Activated T-helper 1 cell treated with anti-CD3 and anti-CD28 coated beads, Interleukin-12 subunit alpha, Interleukin-12 subunit beta, Interleukin-2, Interleukin-4 antibody, amounts not matched to agents 30 ng/mL and 10 ng/mL and 1 ng/mL, durations not matched to agents 14 hours and 24 hours and 36 hours (primary cell): ENCODE results near the gene NUP210L. TPM values are rescaled to one million over a fixed set of nuclear protein-coding genes. Genes with fewer than 3 reads are reported as not detected.
"Not testable (repeated sequence)": the region's sequence is repeated elsewhere in the genome, so short reads cannot be mapped to it uniquely, and the experiment has no call there.

Experiments used
- DNase-seq: peaks from one replicate; pipeline ENCODE4 v3.0.0; 2021; ENCODE audit warnings: low spot score
- H3K27ac Mint-ChIP-seq: one replicate; pipeline ENCODE4 v1.8.0; 2021; ENCODE audit warnings: mild to moderate bottlenecking, mixed read lengths
- H3K27me3 Mint-ChIP-seq: one replicate; pipeline ENCODE4 v1.8.0; 2022; ENCODE audit warnings: mild to moderate bottlenecking, moderate library complexity, mixed read lengths; ENCODE audit not compliant: insufficient read depth
- H3K36me3 Mint-ChIP-seq: one replicate; pipeline ENCODE4 v1.8.0; 2021; ENCODE audit warnings: low read depth, mixed read lengths
- H3K4me1 Mint-ChIP-seq: one replicate; pipeline ENCODE4 v1.8.0; 2021; ENCODE audit warnings: low read depth, mixed read lengths
- H3K4me3 Mint-ChIP-seq: one replicate; pipeline ENCODE4 v1.8.0; 2021; ENCODE audit warnings: mild to moderate bottlenecking, moderate library complexity, mixed read lengths
- H3K9me3 Mint-ChIP-seq: one replicate; pipeline ENCODE4 v1.8.0; 2021; ENCODE audit warnings: mixed read lengths
- intact Hi-C: fragments of 100-400 bp; cut with micrococcal nuclease; formaldehyde crosslinking; loops from one replicate; pipeline ENCODE4 v1.15.1; 2024
- total RNA-seq: library from RNA; stranded (reverse); gene quantifications from 2 replicates; pipeline ENCODE4 v1.2.3, GENCODE V29; 2022

The NUP210L gene
- total RNA-seq, 1 donor from 2014 or later, result not detected

- peak overlapping the region; percentile 70 for H3K27ac Mint-ChIP-seq
- peaks cover 72% of the 10 kb centered on the region for H3K36me3 Mint-ChIP-seq
- peak overlapping the region; percentile 62 for H3K4me3 Mint-ChIP-seq
- peaks cover 73% of the 10 kb centered on the region for H3K4me1 Mint-ChIP-seq
- intact Hi-C loops, result loop anchor here (1.0 to 10.0 kb wide), 3 partner anchors 13 to 364 kb away; partner anchors contain the start of gene RPS27
- H3K9me3 Mint-ChIP-seq, result peaks cover 5% of the 10 kb centered on the region
- DNase-seq, result no peak
- no peaks in the 10 kb centered on the region for H3K27me3 Mint-ChIP-seq
These were observed 3.6 kb upstream of the NUP210L start for GRCh38 chr1:154158307-154159125.

- H3K36me3 Mint-ChIP-seq, result peaks cover 64% of the 10 kb centered on the region
- no peaks in the 10 kb centered on the region for H3K27me3 Mint-ChIP-seq
- peak overlapping the region; percentile 62 for H3K4me3 Mint-ChIP-seq
- peaks cover 65% of the 10 kb centered on the region for H3K4me1 Mint-ChIP-seq
- DNase-seq, result peak; percentile 79
- intact Hi-C loops, result loop anchor here (1.0 to 10.0 kb wide), 7 partner anchors 8 to 363 kb away; partner anchors contain the start of genes GATAD2B, RPS27 and UBAP2L
- H3K27ac Mint-ChIP-seq, result peak overlapping the region; percentile 70
- H3K9me3 Mint-ChIP-seq, result peaks cover 5% of the 10 kb centered on the region
These were observed 2.8 kb upstream of the NUP210L start for GRCh38 chr1:154157520-154158306.

- intact Hi-C loops, result loop anchor here (10.0 kb wide), 1 partner anchor 360 kb away; no protein-coding TSS in a partner anchor
- no peak for DNase-seq
- peaks cover 3% of the 10 kb centered on the region for H3K9me3 Mint-ChIP-seq
- peak overlapping the region; percentile 26 for H3K27ac Mint-ChIP-seq
- peaks cover 50% of the 10 kb centered on the region for H3K36me3 Mint-ChIP-seq
- no peaks in the 10 kb centered on the region for H3K27me3 Mint-ChIP-seq
- no peak overlapping the region for H3K4me3 Mint-ChIP-seq
- H3K4me1 Mint-ChIP-seq, result peaks cover 58% of the 10 kb centered on the region
These were observed 378 bp upstream of the NUP210L start for GRCh38 chr1:154155251-154155650.

- H3K27me3 Mint-ChIP-seq, result no peaks in the 10 kb centered on the region
- DNase-seq, result no peak
- no peaks in the 10 kb centered on the region for H3K9me3 Mint-ChIP-seq
- H3K27ac Mint-ChIP-seq, result peak overlapping the region; percentile 23
- intact Hi-C loops, result loop anchor here (10.0 kb wide), 1 partner anchor 359 kb away; no protein-coding TSS in a partner anchor
- H3K4me3 Mint-ChIP-seq, result no peak overlapping the region
- peaks cover 48% of the 10 kb centered on the region for H3K4me1 Mint-ChIP-seq
- H3K36me3 Mint-ChIP-seq, result peaks cover 41% of the 10 kb centered on the region
These were observed 820 bp downstream of the NUP210L start for GRCh38 chr1:154154053-154154452.

GRCh38 chr1:154151311-154151710 is 3.6 kb downstream of the NUP210L start:
- Mint-ChIP-seq H3K4me1 (peaks cover 27% of the 10 kb centered on the region), H3K36me3 (peaks cover 22% of the 10 kb centered on the region), H3K27ac (no peak overlapping the region), H3K4me3 (no peak overlapping the region), H3K27me3 (no peaks in the 10 kb centered on the region), H3K9me3 (no peaks in the 10 kb centered on the region)
- intact Hi-C loops, result loop anchor here (10.0 kb wide), 1 partner anchor 357 kb away; no protein-coding TSS in a partner anchor
- DNase-seq, result no peak

GRCh38 chr1:154148807-154149206 is 6.1 kb downstream of the NUP210L start:
- no peaks in the 10 kb centered on the region for H3K27me3 Mint-ChIP-seq
- no peaks in the 10 kb centered on the region for H3K9me3 Mint-ChIP-seq
- intact Hi-C loops, result loop anchor here (1.0 kb wide), 1 partner anchor 8 kb away; no protein-coding TSS in a partner anchor
- H3K36me3 Mint-ChIP-seq, result peaks cover 5% of the 10 kb centered on the region
- peaks cover 8% of the 10 kb centered on the region for H3K4me1 Mint-ChIP-seq
- H3K4me3 Mint-ChIP-seq, result no peak overlapping the region
- no peak overlapping the region for H3K27ac Mint-ChIP-seq
- no peak for DNase-seq

- H3K36me3 Mint-ChIP-seq, H3K27ac Mint-ChIP-seq, DNase-seq, intact Hi-C loops, H3K9me3 Mint-ChIP-seq, H3K4me3 Mint-ChIP-seq, H3K4me1 Mint-ChIP-seq, H3K27me3 Mint-ChIP-seq: not testable (repeated sequence)
These were observed 7.4 kb downstream of the NUP210L start for GRCh38 chr1:154147505-154147904.

- peaks cover 10% of the 10 kb centered on the region for H3K4me1 Mint-ChIP-seq
- H3K9me3 Mint-ChIP-seq, result no peaks in the 10 kb centered on the region
- H3K4me3 Mint-ChIP-seq, result no peak overlapping the region
- no peak overlapping the region for H3K27ac Mint-ChIP-seq
- H3K36me3 Mint-ChIP-seq, result peaks cover 3% of the 10 kb centered on the region
- intact Hi-C loops, result no loop called here
- H3K27me3 Mint-ChIP-seq, result no peaks in the 10 kb centered on the region
- DNase-seq, result no peak
These were observed 8.9 kb downstream of the NUP210L start for GRCh38 chr1:154145986-154146385.

GRCh38 chr1:154142358-154142757 is 12.5 kb downstream of the NUP210L start:
- H3K9me3 Mint-ChIP-seq, result no peaks in the 10 kb centered on the region
- DNase-seq, result no peak
- no peak overlapping the region for H3K27ac Mint-ChIP-seq
- H3K4me1 Mint-ChIP-seq, result peaks cover 5% of the 10 kb centered on the region
- intact Hi-C loops, result no loop called here
- H3K27me3 Mint-ChIP-seq, result no peaks in the 10 kb centered on the region
- no peak overlapping the region for H3K4me3 Mint-ChIP-seq
- peaks cover 2% of the 10 kb centered on the region for H3K36me3 Mint-ChIP-seq

GRCh38 chr1:154141240-154141639 is 13.6 kb downstream of the NUP210L start:
- Mint-ChIP-seq H3K27me3 (no peaks in the 10 kb centered on the region), H3K27ac (no peak overlapping the region), H3K9me3 (no peaks in the 10 kb centered on the region), H3K36me3 (peaks cover 2% of the 10 kb centered on the region), H3K4me1 (peaks cover 5% of the 10 kb centered on the region), H3K4me3 (no peak overlapping the region)
- intact Hi-C loops, result no loop called here
- no peak for DNase-seq

GRCh38 chr1:154137888-154138287 is 17.0 kb downstream of the NUP210L start:
- DNase-seq, result no peak
- Mint-ChIP-seq H3K27me3 (no peaks in the 10 kb centered on the region), H3K27ac (no peak overlapping the region), H3K4me3 (no peak overlapping the region), H3K9me3 (no peaks in the 10 kb centered on the region), H3K4me1 (peaks cover 5% of the 10 kb centered on the region), H3K36me3 (peaks cover 2% of the 10 kb centered on the region)
- intact Hi-C loops, result no loop called here

GRCh38 chr1:154133256-154133655 is 21.6 kb downstream of the NUP210L start:
- intact Hi-C loops, result no loop called here
- Mint-ChIP-seq H3K4me1 (peaks cover 11% of the 10 kb centered on the region), H3K4me3 (no peak overlapping the region), H3K9me3 (no peaks in the 10 kb centered on the region), H3K27me3 (no peaks in the 10 kb centered on the region), H3K27ac (no peak overlapping the region), H3K36me3 (no peaks in the 10 kb centered on the region)
- no peak for DNase-seq
